Cerebellar nuclear complex (tissue), 1 donor: ENCODE measurements around the gene NSF.

Experiments used
- DNase-seq, 2 experiments: peaks; one replicate each; lab custom pipeline; 2025; lab: John Stamatoyannopoulos, UW

Gene NSF

GRCh38 chr17:46803544-46803943 is 213.1 kb downstream of the NSF start:
- no peak for DNase-seq

GRCh38 chr17:46805771-46806170 is 215.3 kb downstream of the NSF start:
- no peak for DNase-seq
